Neural cell (in vitro differentiated cells): ENCODE results near the gene SNTA1.

ENCODE experiments used
- CTCF ChIP-seq: fragments of 450-650 bp; IDR thresholded peaks from 2 replicates; pipeline ENCODE4 v1.5.1; 2014; ENCODE audit warnings: antibody characterized with exemption, mild to moderate bottlenecking, moderate library complexity; ENCODE audit not compliant: poor library complexity, severe bottlenecking
- EP300 ChIP-seq: fragments of 450-650 bp; conservative IDR thresholded peaks from 2 replicates; pipeline ENCODE4 v1.6.1; 2014; ENCODE audit warnings: antibody characterized with exemption, mild to moderate bottlenecking, moderate library complexity; ENCODE audit not compliant: poor library complexity, severe bottlenecking
- MXI1 ChIP-seq: fragments of 450-650 bp; conservative IDR thresholded peaks from 2 replicates; pipeline ENCODE4 v1.6.1; 2014; ENCODE audit warnings: antibody characterized with exemption, mild to moderate bottlenecking; ENCODE audit not compliant: poor library complexity, severe bottlenecking
- POLR2AphosphoS5 ChIP-seq: IDR thresholded peaks from 2 replicates; pipeline ENCODE4 v1.6.1; 2012
- RAD21 ChIP-seq: fragments of 450-650 bp; conservative IDR thresholded peaks from 2 replicates; pipeline ENCODE4 v1.6.1; 2014; ENCODE audit warnings: antibody characterized with exemption, mild to moderate bottlenecking, moderate library complexity
- REST ChIP-seq: IDR thresholded peaks from 2 replicates; pipeline ENCODE4 v1.6.1; 2012; ENCODE audit warnings: borderline replicate concordance
- SMC3 ChIP-seq: fragments of 450-650 bp; conservative IDR thresholded peaks from 2 replicates; pipeline ENCODE4 v1.6.1; 2014; ENCODE audit warnings: antibody characterized with exemption, mild to moderate bottlenecking, moderate library complexity; ENCODE audit not compliant: poor library complexity
- TAF1 ChIP-seq: IDR thresholded peaks from 2 replicates; pipeline ENCODE4 v1.6.1; 2012; ENCODE audit warnings: low read depth

GRCh38 chr20:33401921-33402369, 41.6 kb downstream of the SNTA1 start:
- no peak for TF ChIP-seq POLR2AphosphoS5
- TF ChIP-seq CTCF, result no peak
- TF ChIP-seq TAF1, result no peak
- no peak for TF ChIP-seq MXI1
- TF ChIP-seq RAD21, result no peak
- no peak for TF ChIP-seq SMC3
- TF ChIP-seq EP300, result no peak
- TF ChIP-seq REST, result no peak
